WTC11 (cell line): ENCODE measurements around the gene CRB2. TPM values are rescaled to one million over a fixed set of nuclear protein-coding genes. Genes with fewer than 3 reads are reported as not detected.
A peak's percentile ranks its signal among the peaks of the same experiment; 100 is the strongest.

Source experiments
- ATAC-seq: fragments of 200-7000 bp; cut with Tn5 transposase; 2 replicates; pipeline ENCODE4 v1.10.0; 2021; ENCODE audit warnings: mild to moderate bottlenecking, moderate library complexity
- CTCF ChIA-PET: fragments of 300-600 bp; sonication (Branson Sonifier 250); formaldehyde crosslinking; loops from one replicate; lab custom pipeline; 2021; ENCODE audit warnings: antibody characterized with exemption; lab: Charles Lee
- POLR2A ChIA-PET: fragments of 350-600 bp; sonication (Branson Sonifier 250); formaldehyde crosslinking; loops from one replicate; lab custom pipeline; 2021; ENCODE audit warnings: antibody characterized with exemption; lab: Charles Lee
- DNase-seq: peaks from one replicate; pipeline ENCODE4 v3.0.0; 2021; ENCODE audit warnings: low spot score
- H3K27ac Mint-ChIP-seq: 2 replicates; pipeline ENCODE4 v1.8.0; 2021; ENCODE audit warnings: mixed read lengths
- H3K27me3 Mint-ChIP-seq: 2 replicates; pipeline ENCODE4 v1.8.0; 2021; ENCODE audit warnings: low read depth, mild to moderate bottlenecking, moderate library complexity, mixed read lengths
- H3K36me3 Mint-ChIP-seq: 2 replicates; pipeline ENCODE4 v1.8.0; 2021; ENCODE audit warnings: mixed read lengths
- H3K4me1 Mint-ChIP-seq: 2 replicates; pipeline ENCODE4 v1.8.0; 2022; ENCODE audit warnings: mixed read lengths
- H3K4me3 Mint-ChIP-seq: 2 replicates; pipeline ENCODE4 v1.8.0; 2021; ENCODE audit warnings: mild to moderate bottlenecking, moderate library complexity, mixed read lengths
- H3K9me3 Mint-ChIP-seq: 2 replicates; pipeline ENCODE4 v1.8.0; 2021; ENCODE audit warnings: mixed read lengths
- CREB1 ChIP-seq: sonication (generic); formaldehyde crosslinking; IDR thresholded peaks from 2 replicates; pipeline ENCODE4 v1.8.0; 2023; ENCODE audit warnings: mild to moderate bottlenecking, missing genetic modification reagents
- EMX1 ChIP-seq: fragments of 250-450 bp; sonication (Bioruptor Pico); IDR thresholded peaks from 2 replicates; pipeline ENCODE4 v1.8.0; 2021; ENCODE audit warnings: mild to moderate bottlenecking
- ETV6 ChIP-seq: sonication (generic); formaldehyde crosslinking; IDR thresholded peaks from 2 replicates; pipeline ENCODE4 v1.8.1; 2022; ENCODE audit warnings: mild to moderate bottlenecking, missing genetic modification reagents
- GABPB1 ChIP-seq: sonication (generic); formaldehyde crosslinking; IDR thresholded peaks from 2 replicates; pipeline ENCODE4 v1.8.1; 2023; ENCODE audit warnings: mild to moderate bottlenecking, missing genetic modification reagents
- IRF2 ChIP-seq: sonication (generic); formaldehyde crosslinking; IDR thresholded peaks from 2 replicates; pipeline ENCODE4 v1.8.0; 2022; ENCODE audit warnings: low read depth, missing genetic modification reagents, borderline replicate concordance
- MXD4 ChIP-seq: fragments of 250-450 bp; sonication (Bioruptor Pico); IDR thresholded peaks from 2 replicates; pipeline ENCODE4 v1.8.0; 2021; ENCODE audit warnings: mild to moderate bottlenecking, moderate library complexity, borderline replicate concordance
- NFE2L1 ChIP-seq: sonication (generic); formaldehyde crosslinking; IDR thresholded peaks from 2 replicates; pipeline ENCODE4 v1.8.1; 2023; ENCODE audit warnings: missing genetic modification reagents
- RELA ChIP-seq: sonication (generic); formaldehyde crosslinking; IDR thresholded peaks from 2 replicates; pipeline ENCODE4 v1.8.1; 2022; ENCODE audit warnings: missing genetic modification reagents, mild to moderate bottlenecking, borderline replicate concordance
- TCF7 ChIP-seq: sonication (generic); formaldehyde crosslinking; IDR thresholded peaks from 2 replicates; pipeline ENCODE4 v1.8.0; 2022; ENCODE audit warnings: mild to moderate bottlenecking, low read depth, missing genetic modification reagents, moderate library complexity
- ZMAT4 ChIP-seq: fragments of 250-450 bp; sonication (Bioruptor Pico); IDR thresholded peaks from 2 replicates; pipeline ENCODE4 v1.9.0; 2021; ENCODE audit warnings: mild to moderate bottlenecking
- ZNF281 ChIP-seq: sonication (generic); formaldehyde crosslinking; IDR thresholded peaks from 2 replicates; pipeline ENCODE4 v1.8.0; 2023; ENCODE audit warnings: mild to moderate bottlenecking, missing genetic modification reagents
- ZNF396 ChIP-seq: fragments of 250-450 bp; sonication (Bioruptor Pico); IDR thresholded peaks from 2 replicates; pipeline ENCODE4 v1.8.0; 2021; ENCODE audit warnings: mild to moderate bottlenecking, moderate library complexity, borderline replicate concordance
- ZNF423 ChIP-seq: fragments of 250-450 bp; sonication (Bioruptor Pico); IDR thresholded peaks from 2 replicates; pipeline ENCODE4 v2.1.2; 2022; ENCODE audit warnings: mild to moderate bottlenecking, moderate library complexity
- total RNA-seq: library from RNA; stranded (reverse); gene quantifications from 3 replicates; pipeline ENCODE4 v1.2.3, GENCODE V29; 2021
- TF ChIP-seq, protein P1 (sequence below): sonication (generic); formaldehyde crosslinking; IDR thresholded peaks from 2 replicates; pipeline ENCODE4 v1.8.0; 2022; ENCODE audit warnings: mild to moderate bottlenecking, missing genetic modification reagents
- TF ChIP-seq, protein P2 (sequence below): sonication (generic); formaldehyde crosslinking; IDR thresholded peaks from 2 replicates; pipeline ENCODE4 v1.8.0; 2022; ENCODE audit warnings: mild to moderate bottlenecking, missing genetic modification reagents

Gene CRB2
- total RNA-seq, 1 experiment from 2014 or later = 3.5 TPM

GRCh38 chr9:123312306-123312877 lies 43.6 kb upstream of the CRB2 start:
- Mint-ChIP-seq H3K27me3 (no peaks in the 10 kb centered on the region; the same call in 1 of the 2 replicates), H3K9me3 (no peaks in the 10 kb centered on the region), H3K4me1 (peaks cover 4% of the 10 kb centered on the region; the same call in 1 of the 2 replicates), H3K4me3 (no peak overlapping the region), H3K27ac (no peak overlapping the region), H3K36me3 (no peaks in the 10 kb centered on the region)
- no peak for TF ChIP-seq IRF2 (CRISPR knock-in tag)
- peak; percentile 88 for TF ChIP-seq NFE2L1 (CRISPR knock-in tag)
- ATAC-seq = peak; percentile 72
- no peak for DNase-seq
- CTCF ChIA-PET = interaction anchor here (1.6 to 3.1 kb wide), 2 partner anchors 38 to 82 kb away, joined by 4 to 13 read pairs; no protein-coding TSS in a partner anchor
- POLR2A ChIA-PET = interaction anchor here (0.6 kb wide), 1 partner anchor 126 kb away, joined by 3 read pairs; no protein-coding TSS in a partner anchor

GRCh38 chr9:123314617-123315016 lies 41.4 kb upstream of the CRB2 start:
- TF ChIP-seq ETV6 (no peak), TCF7 (no peak), ZNF281 (no peak), CREB1 (no peak)
- TF ChIP-seq, protein P1, sequence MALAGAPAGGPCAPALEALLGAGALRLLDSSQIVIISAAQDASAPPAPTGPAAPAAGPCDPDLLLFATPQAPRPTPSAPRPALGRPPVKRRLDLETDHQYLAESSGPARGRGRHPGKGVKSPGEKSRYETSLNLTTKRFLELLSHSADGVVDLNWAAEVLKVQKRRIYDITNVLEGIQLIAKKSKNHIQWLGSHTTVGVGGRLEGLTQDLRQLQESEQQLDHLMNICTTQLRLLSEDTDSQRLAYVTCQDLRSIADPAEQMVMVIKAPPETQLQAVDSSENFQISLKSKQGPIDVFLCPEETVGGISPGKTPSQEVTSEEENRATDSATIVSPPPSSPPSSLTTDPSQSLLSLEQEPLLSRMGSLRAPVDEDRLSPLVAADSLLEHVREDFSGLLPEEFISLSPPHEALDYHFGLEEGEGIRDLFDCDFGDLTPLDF (CRISPR knock-in tag) = no peak
- no peak overlapping the region for H3K27ac Mint-ChIP-seq
- ChIA-PET CTCF (interaction anchor here (1.1 to 3.1 kb wide), 2 partner anchors 10 to 36 kb away, joined by 3 to 13 read pairs; no protein-coding TSS in a partner anchor), POLR2A (no interaction called here)
- no peaks in the 10 kb centered on the region for H3K36me3 Mint-ChIP-seq
- no peaks in the 10 kb centered on the region for H3K9me3 Mint-ChIP-seq
- H3K4me3 Mint-ChIP-seq = no peak overlapping the region
- H3K27me3 Mint-ChIP-seq = no peaks in the 10 kb centered on the region; the same call in 1 of the 2 replicates
- no peak for DNase-seq
- peaks cover 4% of the 10 kb centered on the region; the same call in 1 of the 2 replicates for H3K4me1 Mint-ChIP-seq
- no peak for ATAC-seq

DNA sequence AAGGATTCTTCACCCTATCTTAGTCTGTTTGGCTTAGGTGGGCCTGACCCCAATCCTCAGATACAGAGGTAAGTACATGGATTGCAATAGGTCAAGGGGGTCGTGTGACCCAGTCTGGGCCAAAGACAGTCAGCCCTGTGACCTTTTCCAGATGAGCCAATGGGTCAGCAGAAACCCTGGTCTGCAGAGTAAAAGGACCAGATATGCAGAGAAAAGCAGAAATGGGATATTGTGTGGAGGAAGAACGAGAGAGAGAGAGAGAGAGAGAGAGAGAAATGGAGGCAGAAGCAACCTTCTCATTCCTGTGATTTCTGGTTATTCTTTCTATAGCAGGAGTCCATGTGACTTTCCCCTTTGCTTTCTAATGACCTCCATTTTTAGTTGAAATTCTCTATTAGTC lies 40.4 kb upstream of the CRB2 start:
- ChIA-PET CTCF (interaction anchor here (1.1 kb wide), 1 partner anchor 11 kb away, joined by 3 read pairs; no protein-coding TSS in a partner anchor), POLR2A (no interaction called here)
- Mint-ChIP-seq H3K27me3 (no peaks in the 10 kb centered on the region; the same call in 1 of the 2 replicates), H3K27ac (no peak overlapping the region; the same call in 1 of the 2 replicates), H3K4me3 (no peak overlapping the region), H3K36me3 (no peaks in the 10 kb centered on the region), H3K4me1 (peaks cover 4% of the 10 kb centered on the region; the same call in 1 of the 2 replicates), H3K9me3 (no peaks in the 10 kb centered on the region)
- ATAC-seq = no peak
- no peak for DNase-seq
- no peak for TF ChIP-seq GABPB1 (CRISPR knock-in tag)
- TF ChIP-seq, protein P2, sequence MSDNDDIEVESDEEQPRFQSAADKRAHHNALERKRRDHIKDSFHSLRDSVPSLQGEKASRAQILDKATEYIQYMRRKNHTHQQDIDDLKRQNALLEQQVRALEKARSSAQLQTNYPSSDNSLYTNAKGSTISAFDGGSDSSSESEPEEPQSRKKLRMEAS (CRISPR knock-in tag) = no peak
- no peak for TF ChIP-seq RELA (CRISPR knock-in tag)
- no peak for TF ChIP-seq EMX1 (CRISPR knock-in tag)
- no peak for TF ChIP-seq ZMAT4 (CRISPR knock-in tag)
- no peak for TF ChIP-seq MXD4 (CRISPR knock-in tag)
- TF ChIP-seq TCF7 = no peak
- no peak for TF ChIP-seq ZNF423 (CRISPR knock-in tag)
- no peak for TF ChIP-seq ZNF396
